Spleen (tissue), 7 donors: ENCODE data around the gene C1orf232.

Experiments used
- CTCF ChIP-seq, 11 experiments: fragments of 200-600 bp in 7 of 11; fragments of 450-650 bp in 4 of 11; sonication (generic) in 4 of 11; IDR thresholded peaks in 8 of 11; conservative IDR thresholded peaks in 3 of 11; 1 replicate in 7 of 11; 2 replicates in 4 of 11; pipeline versions ENCODE4 v1.4.0 to v1.8.0; 2016 to 2021; ENCODE audit warnings: antibody characterized with exemption in 11 of 11, inconsistent platforms in 4 of 11, mild to moderate bottlenecking in 1 of 11
- POLR2A ChIP-seq, 3 donors: fragments of 450-650 bp; IDR thresholded peaks; one replicate each; pipeline ENCODE4 v1.5.1; 2017; ENCODE audit warnings: antibody characterized with exemption in 3 of 3, mild to moderate bottlenecking in 1 of 3
- POLR2AphosphoS5 ChIP-seq, 3 donors: sonication (generic); formaldehyde crosslinking; IDR thresholded peaks; one replicate each; pipeline ENCODE4 v1.5.1; 2017; ENCODE audit warnings: antibody characterized with exemption in 3 of 3
- donor health status: DM: no; HTN: no; CAD: no; lungs with moderate emphysema.
- donor health status: DM: no; HTN: no; CAD: no.
- donor health status: DM: no; HTN: no; CAD: no.

GRCh38 chr1:26175346-26175745 lies 6.6 kb upstream of the C1orf232 start:
- no peak for TF ChIP-seq CTCF (IDR thresholded peaks at IDR 0.05 in 8 of 11, conservative IDR thresholded peaks at IDR 0.05 in 3 of 11)
- no peak for TF ChIP-seq POLR2A (IDR thresholded peaks at IDR 0.05)
- TF ChIP-seq POLR2AphosphoS5 (IDR thresholded peaks at IDR 0.05), result no peak
